ENCODE results near the gene RHOF. TPM values are rescaled to one million over a fixed set of nuclear protein-coding genes. Genes with fewer than 3 reads are reported as not detected.

RHOF gene
- total and polyA plus RNA-seq, 4 donors = 0.97 to 7.0 (median 3.5) TPM

- H3K27me3 ChIP-seq (ENCODE audit: control insufficient read depth in 4 of 4, insufficient read depth in 4 of 4, low read length in 3 of 4) = no peaks in the 10 kb centered on the region
- H3K27ac ChIP-seq (ENCODE audit: low read depth in 1 of 2, low read length in 2 of 2) = peak overlapping the region; percentile 89 to 90
- H3K4me3 ChIP-seq (ENCODE audit: low read depth in 1 of 3, low read length in 3 of 3) = peak overlapping the region; percentile 41 to 93 (median 81)
- DNase-seq (ENCODE audit: low spot score) = peak; percentile 71
- no peaks in the 10 kb centered on the region for H3K9me3 ChIP-seq (ENCODE audit: control insufficient read depth in 4 of 4, low read length in 3 of 4)
- WGBS = under 1% methylated on average over 63 of the region's 63 CpGs
- TF ChIP-seq ZBTB33 (IDR thresholded peaks at IDR 0.05) (no peak), CTCF (IDR thresholded peaks at IDR 0.05; ENCODE audit: low read depth, low read length, missing input control) (no peak), YY1 (IDR thresholded peaks at IDR 0.05) (peak; percentile 60), EGR1 (IDR thresholded peaks at IDR 0.05; ENCODE audit: low read depth in 2 of 2) (no peak), NR2F2 (IDR thresholded peaks at IDR 0.05) (no peak), RXRA (IDR thresholded peaks at IDR 0.05) (peak; percentile 26 to 34), SP1 (IDR thresholded peaks at IDR 0.05) (no peak), FOXA2 (IDR thresholded peaks at IDR 0.05) (no peak), HNF4A (conservative IDR thresholded peaks at IDR 0.05) (no peak)
- H3K9ac ChIP-seq (ENCODE audit: low read depth in 1 of 2, low read length in 2 of 2) = peak overlapping the region; percentile 12 to 70
- H3K4me1 ChIP-seq (ENCODE audit: control insufficient read depth in 4 of 4, insufficient read depth in 4 of 4, low read length in 3 of 4) = peaks cover 4 to 38% (median 28%) of the 10 kb centered on the region in 4 donors
- H3K36me3 ChIP-seq (ENCODE audit: control insufficient read depth in 4 of 4, insufficient read depth in 3 of 4, low read depth in 1 of 4, low read length in 3 of 4) = peaks cover 5 to 9% (median 7%) of the 10 kb centered on the region in 4 donors
These were observed 11.1 kb upstream of the RHOF start for GRCh38 chr12:121804417-121805111.

GRCh38 chr12:121803861-121804416 is 10.5 kb upstream of the RHOF start, which contains the start of gene SETD1B:
SETD1B (plus strand) TSS chr12:121804009; CDS start chr12:121804738, 729 bp downstream.
- H3K27ac ChIP-seq (ENCODE audit: low read depth in 1 of 2, low read length in 2 of 2) = peak within 1 kb of the TSS; percentile 99 to 100
- peak within 1 kb of the TSS; percentile 75 to 83 for H3K9ac ChIP-seq (ENCODE audit: low read depth in 1 of 2, low read length in 2 of 2)
- peaks cover 4 to 42% (median 30%) of the 10 kb centered on the region in 4 donors for H3K4me1 ChIP-seq (ENCODE audit: control insufficient read depth in 4 of 4, insufficient read depth in 4 of 4, low read length in 3 of 4)
- no peaks in the 10 kb centered on the region for H3K27me3 ChIP-seq (ENCODE audit: control insufficient read depth in 4 of 4, insufficient read depth in 4 of 4, low read length in 3 of 4)
- TF ChIP-seq SP1 (IDR thresholded peaks at IDR 0.05) (no peak), HNF4G (IDR thresholded peaks at IDR 0.05) (no peak), FOXA1 (IDR thresholded peaks at IDR 0.05) (no peak), GABPA (IDR thresholded peaks at IDR 0.05 in 1 of 2, conservative IDR thresholded peaks at IDR 0.05 in 1 of 2) (no peak), HNF4A (conservative IDR thresholded peaks at IDR 0.05) (no peak), ATF3 (IDR thresholded peaks at IDR 0.05) (no peak), MAX (IDR thresholded peaks at IDR 0.05) (no peak), REST (IDR thresholded peaks at IDR 0.05) (no peak), EGR1 (IDR thresholded peaks at IDR 0.05; ENCODE audit: low read depth in 2 of 2) (no peak), CTCF (IDR thresholded peaks at IDR 0.05; ENCODE audit: low read depth, low read length, missing input control) (no peak), RXRA (IDR thresholded peaks at IDR 0.05) (no peak), ZBTB33 (IDR thresholded peaks at IDR 0.05) (no peak)
- WGBS = under 1% methylated on average over 74 of the region's 74 CpGs
- H3K9me3 ChIP-seq (ENCODE audit: control insufficient read depth in 4 of 4, low read length in 3 of 4) = no peaks in the 10 kb centered on the region
- peak; percentile 69 for DNase-seq (ENCODE audit: low spot score)
- peaks cover 2 to 5% (median 4%) of the 10 kb centered on the region in 4 donors for H3K36me3 ChIP-seq (ENCODE audit: control insufficient read depth in 4 of 4, insufficient read depth in 3 of 4, low read depth in 1 of 4, low read length in 3 of 4)
- peak within 1 kb of the TSS; percentile 66 to 93 (median 81) for H3K4me3 ChIP-seq (ENCODE audit: low read depth in 1 of 3, low read length in 3 of 3)
